Prostate gland (tissue), 2 donors: ENCODE results near the gene KCTD20.

Experiments
- CTCF ChIP-seq, 4 experiments: fragments of 200-600 bp in 2 of 4; fragments of 450-650 bp in 2 of 4; sonication (generic) in 2 of 4; IDR thresholded peaks; 1 replicate in 3 of 4; 2 replicates in 1 of 4; pipeline ENCODE4 v1.5.1; 2016 to 2019; ENCODE audit warnings: antibody characterized with exemption in 4 of 4, mild to moderate bottlenecking in 2 of 4, moderate library complexity in 2 of 4
- POLR2A ChIP-seq: fragments of 450-650 bp; IDR thresholded peaks from one replicate; pipeline ENCODE4 v1.6.1; 2016; ENCODE audit warnings: antibody characterized with exemption, mild to moderate bottlenecking

DNA sequence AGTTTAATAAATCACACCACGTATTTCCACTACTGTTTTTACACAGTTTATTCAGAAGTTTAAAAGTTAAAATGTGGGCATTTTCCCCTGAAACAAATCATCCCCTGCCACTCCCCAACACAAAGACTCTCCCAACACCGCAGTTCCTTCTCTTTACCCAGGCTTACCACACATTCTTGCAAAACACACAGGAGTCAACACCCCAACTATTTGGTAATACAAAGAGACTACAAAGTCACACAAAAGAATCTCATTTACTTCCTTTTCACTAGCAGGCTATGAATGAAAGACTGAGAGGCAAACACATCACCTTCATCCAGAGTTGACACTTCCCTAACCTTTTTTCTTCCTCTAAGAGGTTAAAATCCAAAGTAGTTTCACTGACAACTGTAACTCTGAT, 51.1 kb downstream of the KCTD20 start:
- no peak for TF ChIP-seq CTCF (IDR thresholded peaks at IDR 0.05)
- no peak for TF ChIP-seq POLR2A
